WTC11 (cell line): ENCODE results near the gene GOSR1. TPM values are rescaled to one million over a fixed set of nuclear protein-coding genes. Genes with fewer than 3 reads are reported as not detected.

Source experiments
- ATAC-seq: fragments of 200-7000 bp; cut with Tn5 transposase; 2 replicates; pipeline ENCODE4 v1.10.0; 2021; ENCODE audit warnings: mild to moderate bottlenecking, moderate library complexity
- CTCF ChIA-PET: fragments of 300-600 bp; sonication (Branson Sonifier 250); formaldehyde crosslinking; loops from one replicate; lab custom pipeline; 2021; ENCODE audit warnings: antibody characterized with exemption; lab: Charles Lee
- POLR2A ChIA-PET: fragments of 350-600 bp; sonication (Branson Sonifier 250); formaldehyde crosslinking; loops from one replicate; lab custom pipeline; 2021; ENCODE audit warnings: antibody characterized with exemption; lab: Charles Lee
- DNase-seq: peaks from one replicate; pipeline ENCODE4 v3.0.0; 2021; ENCODE audit warnings: low spot score
- H3K27ac Mint-ChIP-seq: 2 replicates; pipeline ENCODE4 v1.8.0; 2021; ENCODE audit warnings: mixed read lengths
- H3K27me3 Mint-ChIP-seq: 2 replicates; pipeline ENCODE4 v1.8.0; 2021; ENCODE audit warnings: low read depth, mild to moderate bottlenecking, moderate library complexity, mixed read lengths
- H3K36me3 Mint-ChIP-seq: 2 replicates; pipeline ENCODE4 v1.8.0; 2021; ENCODE audit warnings: mixed read lengths
- H3K4me1 Mint-ChIP-seq: 2 replicates; pipeline ENCODE4 v1.8.0; 2022; ENCODE audit warnings: mixed read lengths
- H3K4me3 Mint-ChIP-seq: 2 replicates; pipeline ENCODE4 v1.8.0; 2021; ENCODE audit warnings: mild to moderate bottlenecking, moderate library complexity, mixed read lengths
- H3K9me3 Mint-ChIP-seq: 2 replicates; pipeline ENCODE4 v1.8.0; 2021; ENCODE audit warnings: mixed read lengths
- CBFB ChIP-seq: sonication (generic); formaldehyde crosslinking; IDR thresholded peaks from 2 replicates; pipeline ENCODE4 v1.8.1; 2022; ENCODE audit warnings: mild to moderate bottlenecking, low read depth, missing genetic modification reagents
- ESRRA ChIP-seq: sonication (generic); formaldehyde crosslinking; IDR thresholded peaks from 2 replicates; pipeline ENCODE4 v1.8.1; 2022; ENCODE audit warnings: mild to moderate bottlenecking, missing genetic modification reagents, borderline replicate concordance
- FOXP1 ChIP-seq: sonication (generic); formaldehyde crosslinking; IDR thresholded peaks from 2 replicates; pipeline ENCODE4 v1.8.0; 2022; ENCODE audit warnings: missing genetic modification reagents, mild to moderate bottlenecking, moderate library complexity, borderline replicate concordance
- GABPB1 ChIP-seq: sonication (generic); formaldehyde crosslinking; IDR thresholded peaks from 2 replicates; pipeline ENCODE4 v1.8.1; 2023; ENCODE audit warnings: mild to moderate bottlenecking, missing genetic modification reagents
- KAT7 ChIP-seq: sonication (generic); formaldehyde crosslinking; IDR thresholded peaks from 2 replicates; pipeline ENCODE4 v1.8.1; 2023; ENCODE audit warnings: missing genetic modification reagents, mild to moderate bottlenecking, borderline replicate concordance
- MYBL2 ChIP-seq: sonication (generic); formaldehyde crosslinking; IDR thresholded peaks from 2 replicates; pipeline ENCODE4 v1.8.1; 2023; ENCODE audit warnings: mild to moderate bottlenecking, moderate library complexity, missing genetic modification reagents
- PRRX2 ChIP-seq: fragments of 250-450 bp; sonication (Bioruptor Pico); IDR thresholded peaks from 2 replicates; pipeline ENCODE4 v1.8.0; 2021; ENCODE audit warnings: mild to moderate bottlenecking
- RELA ChIP-seq: sonication (generic); formaldehyde crosslinking; IDR thresholded peaks from 2 replicates; pipeline ENCODE4 v1.8.1; 2022; ENCODE audit warnings: missing genetic modification reagents, mild to moderate bottlenecking, borderline replicate concordance
- SOX15 ChIP-seq: fragments of 250-450 bp; sonication (Bioruptor Pico); IDR thresholded peaks from 2 replicates; pipeline ENCODE4 v1.9.0; 2021; ENCODE audit warnings: mild to moderate bottlenecking
- ZBTB21 ChIP-seq: sonication (generic); formaldehyde crosslinking; IDR thresholded peaks from 2 replicates; pipeline ENCODE4 v1.8.1; 2023; ENCODE audit warnings: mild to moderate bottlenecking, missing genetic modification reagents, borderline replicate concordance
- ZNF317 ChIP-seq: sonication (generic); formaldehyde crosslinking; IDR thresholded peaks from 2 replicates; pipeline ENCODE4 v1.8.1; 2023; ENCODE audit warnings: low read depth, mild to moderate bottlenecking, moderate library complexity, missing genetic modification reagents, borderline replicate concordance
- ZNF396 ChIP-seq: fragments of 250-450 bp; sonication (Bioruptor Pico); IDR thresholded peaks from 2 replicates; pipeline ENCODE4 v1.8.0; 2021; ENCODE audit warnings: mild to moderate bottlenecking, moderate library complexity, borderline replicate concordance
- total RNA-seq: library from RNA; stranded (reverse); gene quantifications from 3 replicates; pipeline ENCODE4 v1.2.3, GENCODE V29; 2021
- TF ChIP-seq, protein P1 (sequence below): fragments of 250-450 bp; sonication (Bioruptor Pico); IDR thresholded peaks from 2 replicates; pipeline ENCODE4 v1.8.0; 2021; ENCODE audit warnings: mild to moderate bottlenecking
- TF ChIP-seq, protein P2 (sequence below): sonication (generic); formaldehyde crosslinking; IDR thresholded peaks from 2 replicates; pipeline ENCODE4 v1.8.1; 2023; ENCODE audit warnings: mild to moderate bottlenecking, missing genetic modification reagents
- TF ChIP-seq, protein P3 (sequence below): sonication (generic); formaldehyde crosslinking; IDR thresholded peaks from 2 replicates; pipeline ENCODE4 v1.8.1; 2022; ENCODE audit warnings: mild to moderate bottlenecking, missing genetic modification reagents, moderate library complexity, borderline replicate concordance
- TF ChIP-seq, protein P4 (sequence below): fragments of 200-600 bp; IDR thresholded peaks from 2 replicates; pipeline ENCODE4 v1.8.0; 2022; ENCODE audit warnings: antibody characterized with exemption
- TF ChIP-seq, protein P5 (sequence below): sonication (generic); formaldehyde crosslinking; IDR thresholded peaks from 2 replicates; pipeline ENCODE4 v1.8.1; 2022; ENCODE audit warnings: low read depth, mild to moderate bottlenecking, moderate library complexity, missing genetic modification reagents, borderline replicate concordance
- TF ChIP-seq, protein P6 (sequence below): sonication (generic); formaldehyde crosslinking; IDR thresholded peaks from 2 replicates; pipeline ENCODE4 v1.8.1; 2023; ENCODE audit warnings: mild to moderate bottlenecking, missing genetic modification reagents, moderate library complexity
- TF ChIP-seq, protein P7 (sequence below): sonication (generic); formaldehyde crosslinking; IDR thresholded peaks from 2 replicates; pipeline ENCODE4 v1.8.1; 2022; ENCODE audit warnings: mild to moderate bottlenecking, moderate library complexity, missing genetic modification reagents

GOSR1 gene
- total RNA-seq, 1 experiment from 2014 or later: 37.4 TPM

DNA sequence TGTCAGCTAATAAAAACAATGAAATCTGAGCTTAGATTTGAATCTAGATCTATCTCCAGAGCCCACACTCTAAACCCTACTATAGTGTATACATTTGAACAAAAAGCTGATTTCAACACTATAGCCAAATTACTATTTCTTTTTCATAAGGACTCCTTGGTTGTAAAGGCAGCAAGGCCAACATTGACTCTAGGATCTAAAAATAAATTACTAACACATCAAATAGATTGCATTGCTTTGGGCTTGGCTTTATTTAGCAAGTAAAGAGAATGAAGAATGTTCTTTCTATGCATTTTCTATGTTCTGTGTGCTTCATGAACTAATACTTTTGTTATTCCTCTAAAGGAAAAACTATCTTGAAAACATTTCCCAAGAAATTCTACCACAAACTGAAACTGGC, 5.3 kb downstream of the GOSR1 start:
- DNase-seq (no peak), ATAC-seq (no peak)
- ChIA-PET CTCF (no interaction called here), POLR2A (no interaction called here)
- Mint-ChIP-seq H3K9me3 (no peaks in the 10 kb centered on the region), H3K36me3 (peaks cover 53% of the 10 kb centered on the region), H3K4me3 (no peak overlapping the region), H3K27me3 (no peaks in the 10 kb centered on the region), H3K4me1 (peaks cover 8% of the 10 kb centered on the region), H3K27ac (no peak overlapping the region)
- no peak for TF ChIP-seq KAT7 (CRISPR knock-in tag)
- no peak for TF ChIP-seq ZNF396 (CRISPR knock-in tag)
- no peak for TF ChIP-seq FOXP1
- no peak for TF ChIP-seq MYBL2
- TF ChIP-seq, protein P1, sequence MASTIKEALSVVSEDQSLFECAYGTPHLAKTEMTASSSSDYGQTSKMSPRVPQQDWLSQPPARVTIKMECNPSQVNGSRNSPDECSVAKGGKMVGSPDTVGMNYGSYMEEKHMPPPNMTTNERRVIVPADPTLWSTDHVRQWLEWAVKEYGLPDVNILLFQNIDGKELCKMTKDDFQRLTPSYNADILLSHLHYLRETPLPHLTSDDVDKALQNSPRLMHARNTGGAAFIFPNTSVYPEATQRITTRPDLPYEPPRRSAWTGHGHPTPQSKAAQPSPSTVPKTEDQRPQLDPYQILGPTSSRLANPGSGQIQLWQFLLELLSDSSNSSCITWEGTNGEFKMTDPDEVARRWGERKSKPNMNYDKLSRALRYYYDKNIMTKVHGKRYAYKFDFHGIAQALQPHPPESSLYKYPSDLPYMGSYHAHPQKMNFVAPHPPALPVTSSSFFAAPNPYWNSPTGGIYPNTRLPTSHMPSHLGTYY: no peak
- TF ChIP-seq, protein P2, sequence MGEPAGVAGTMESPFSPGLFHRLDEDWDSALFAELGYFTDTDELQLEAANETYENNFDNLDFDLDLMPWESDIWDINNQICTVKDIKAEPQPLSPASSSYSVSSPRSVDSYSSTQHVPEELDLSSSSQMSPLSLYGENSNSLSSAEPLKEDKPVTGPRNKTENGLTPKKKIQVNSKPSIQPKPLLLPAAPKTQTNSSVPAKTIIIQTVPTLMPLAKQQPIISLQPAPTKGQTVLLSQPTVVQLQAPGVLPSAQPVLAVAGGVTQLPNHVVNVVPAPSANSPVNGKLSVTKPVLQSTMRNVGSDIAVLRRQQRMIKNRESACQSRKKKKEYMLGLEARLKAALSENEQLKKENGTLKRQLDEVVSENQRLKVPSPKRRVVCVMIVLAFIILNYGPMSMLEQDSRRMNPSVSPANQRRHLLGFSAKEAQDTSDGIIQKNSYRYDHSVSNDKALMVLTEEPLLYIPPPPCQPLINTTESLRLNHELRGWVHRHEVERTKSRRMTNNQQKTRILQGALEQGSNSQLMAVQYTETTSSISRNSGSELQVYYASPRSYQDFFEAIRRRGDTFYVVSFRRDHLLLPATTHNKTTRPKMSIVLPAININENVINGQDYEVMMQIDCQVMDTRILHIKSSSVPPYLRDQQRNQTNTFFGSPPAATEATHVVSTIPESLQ (CRISPR knock-in tag): no peak
- no peak for TF ChIP-seq ZBTB21
- TF ChIP-seq, protein P3, sequence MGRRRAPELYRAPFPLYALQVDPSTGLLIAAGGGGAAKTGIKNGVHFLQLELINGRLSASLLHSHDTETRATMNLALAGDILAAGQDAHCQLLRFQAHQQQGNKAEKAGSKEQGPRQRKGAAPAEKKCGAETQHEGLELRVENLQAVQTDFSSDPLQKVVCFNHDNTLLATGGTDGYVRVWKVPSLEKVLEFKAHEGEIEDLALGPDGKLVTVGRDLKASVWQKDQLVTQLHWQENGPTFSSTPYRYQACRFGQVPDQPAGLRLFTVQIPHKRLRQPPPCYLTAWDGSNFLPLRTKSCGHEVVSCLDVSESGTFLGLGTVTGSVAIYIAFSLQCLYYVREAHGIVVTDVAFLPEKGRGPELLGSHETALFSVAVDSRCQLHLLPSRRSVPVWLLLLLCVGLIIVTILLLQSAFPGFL: no peak
- no peak for TF ChIP-seq ESRRA
- TF ChIP-seq ZNF317 (CRISPR knock-in tag): no peak
- TF ChIP-seq SOX15 (CRISPR knock-in tag): no peak
- TF ChIP-seq, protein P4, sequence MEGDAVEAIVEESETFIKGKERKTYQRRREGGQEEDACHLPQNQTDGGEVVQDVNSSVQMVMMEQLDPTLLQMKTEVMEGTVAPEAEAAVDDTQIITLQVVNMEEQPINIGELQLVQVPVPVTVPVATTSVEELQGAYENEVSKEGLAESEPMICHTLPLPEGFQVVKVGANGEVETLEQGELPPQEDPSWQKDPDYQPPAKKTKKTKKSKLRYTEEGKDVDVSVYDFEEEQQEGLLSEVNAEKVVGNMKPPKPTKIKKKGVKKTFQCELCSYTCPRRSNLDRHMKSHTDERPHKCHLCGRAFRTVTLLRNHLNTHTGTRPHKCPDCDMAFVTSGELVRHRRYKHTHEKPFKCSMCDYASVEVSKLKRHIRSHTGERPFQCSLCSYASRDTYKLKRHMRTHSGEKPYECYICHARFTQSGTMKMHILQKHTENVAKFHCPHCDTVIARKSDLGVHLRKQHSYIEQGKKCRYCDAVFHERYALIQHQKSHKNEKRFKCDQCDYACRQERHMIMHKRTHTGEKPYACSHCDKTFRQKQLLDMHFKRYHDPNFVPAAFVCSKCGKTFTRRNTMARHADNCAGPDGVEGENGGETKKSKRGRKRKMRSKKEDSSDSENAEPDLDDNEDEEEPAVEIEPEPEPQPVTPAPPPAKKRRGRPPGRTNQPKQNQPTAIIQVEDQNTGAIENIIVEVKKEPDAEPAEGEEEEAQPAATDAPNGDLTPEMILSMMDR: no peak
- TF ChIP-seq, protein P5, sequence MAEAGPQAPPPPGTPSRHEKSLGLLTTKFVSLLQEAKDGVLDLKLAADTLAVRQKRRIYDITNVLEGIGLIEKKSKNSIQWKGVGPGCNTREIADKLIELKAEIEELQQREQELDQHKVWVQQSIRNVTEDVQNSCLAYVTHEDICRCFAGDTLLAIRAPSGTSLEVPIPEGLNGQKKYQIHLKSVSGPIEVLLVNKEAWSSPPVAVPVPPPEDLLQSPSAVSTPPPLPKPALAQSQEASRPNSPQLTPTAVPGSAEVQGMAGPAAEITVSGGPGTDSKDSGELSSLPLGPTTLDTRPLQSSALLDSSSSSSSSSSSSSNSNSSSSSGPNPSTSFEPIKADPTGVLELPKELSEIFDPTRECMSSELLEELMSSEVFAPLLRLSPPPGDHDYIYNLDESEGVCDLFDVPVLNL (CRISPR knock-in tag): no peak
- TF ChIP-seq, protein P6, sequence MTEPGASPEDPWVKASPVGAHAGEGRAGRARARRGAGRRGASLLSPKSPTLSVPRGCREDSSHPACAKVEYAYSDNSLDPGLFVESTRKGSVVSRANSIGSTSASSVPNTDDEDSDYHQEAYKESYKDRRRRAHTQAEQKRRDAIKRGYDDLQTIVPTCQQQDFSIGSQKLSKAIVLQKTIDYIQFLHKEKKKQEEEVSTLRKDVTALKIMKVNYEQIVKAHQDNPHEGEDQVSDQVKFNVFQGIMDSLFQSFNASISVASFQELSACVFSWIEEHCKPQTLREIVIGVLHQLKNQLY: no peak
- TF ChIP-seq, protein P7, sequence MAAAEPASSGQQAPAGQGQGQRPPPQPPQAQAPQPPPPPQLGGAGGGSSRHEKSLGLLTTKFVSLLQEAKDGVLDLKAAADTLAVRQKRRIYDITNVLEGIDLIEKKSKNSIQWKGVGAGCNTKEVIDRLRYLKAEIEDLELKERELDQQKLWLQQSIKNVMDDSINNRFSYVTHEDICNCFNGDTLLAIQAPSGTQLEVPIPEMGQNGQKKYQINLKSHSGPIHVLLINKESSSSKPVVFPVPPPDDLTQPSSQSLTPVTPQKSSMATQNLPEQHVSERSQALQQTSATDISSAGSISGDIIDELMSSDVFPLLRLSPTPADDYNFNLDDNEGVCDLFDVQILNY (CRISPR knock-in tag): no peak
- TF ChIP-seq CBFB: no peak
- no peak for TF ChIP-seq GABPB1
- no peak for TF ChIP-seq PRRX2 (CRISPR knock-in tag)
- no peak for TF ChIP-seq RELA
